HG02943 (cell line): Measurements from ENCODE around the gene E2F6.
"Not testable (repeated sequence)": the region's sequence is repeated elsewhere in the genome, so short reads cannot be mapped to it uniquely, and the experiment has no call there.

Experiments
- ATAC-seq: cut with Tn5 transposase; IDR thresholded peaks from one replicate; pipeline ENCODE4 v1.9.1; 2021; ENCODE audit warnings: mild to moderate bottlenecking, low read depth, moderate library complexity; ENCODE audit not compliant: unreplicated experiment

Gene E2F6

GRCh38 chr2:11417946-11418585 is 47.9 kb downstream of the E2F6 start:
- ATAC-seq = no peak

- no peak for ATAC-seq
These were observed 49.0 kb downstream of the E2F6 start for GRCh38 chr2:11416931-11417330.

DNA sequence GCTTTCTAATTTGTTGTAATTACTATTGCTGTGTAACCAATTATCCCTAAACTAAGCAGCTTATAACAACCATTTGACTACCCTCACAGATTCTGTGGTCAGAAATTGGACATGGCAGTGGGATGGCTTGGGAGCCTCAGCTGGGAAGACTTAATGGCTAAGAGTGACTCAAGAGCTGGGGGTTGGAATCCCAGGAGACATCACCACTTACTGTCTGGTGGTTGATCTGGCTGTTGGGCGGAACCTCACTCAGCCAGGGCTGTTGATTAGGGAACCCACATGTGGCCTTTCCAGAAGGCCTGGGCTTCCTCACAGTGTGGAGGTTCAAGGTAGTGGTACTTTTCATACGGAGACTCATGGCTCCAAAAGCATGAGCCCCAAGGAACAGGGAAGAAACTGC is 49.8 kb downstream of the E2F6 start:
- ATAC-seq = no peak

DNA sequence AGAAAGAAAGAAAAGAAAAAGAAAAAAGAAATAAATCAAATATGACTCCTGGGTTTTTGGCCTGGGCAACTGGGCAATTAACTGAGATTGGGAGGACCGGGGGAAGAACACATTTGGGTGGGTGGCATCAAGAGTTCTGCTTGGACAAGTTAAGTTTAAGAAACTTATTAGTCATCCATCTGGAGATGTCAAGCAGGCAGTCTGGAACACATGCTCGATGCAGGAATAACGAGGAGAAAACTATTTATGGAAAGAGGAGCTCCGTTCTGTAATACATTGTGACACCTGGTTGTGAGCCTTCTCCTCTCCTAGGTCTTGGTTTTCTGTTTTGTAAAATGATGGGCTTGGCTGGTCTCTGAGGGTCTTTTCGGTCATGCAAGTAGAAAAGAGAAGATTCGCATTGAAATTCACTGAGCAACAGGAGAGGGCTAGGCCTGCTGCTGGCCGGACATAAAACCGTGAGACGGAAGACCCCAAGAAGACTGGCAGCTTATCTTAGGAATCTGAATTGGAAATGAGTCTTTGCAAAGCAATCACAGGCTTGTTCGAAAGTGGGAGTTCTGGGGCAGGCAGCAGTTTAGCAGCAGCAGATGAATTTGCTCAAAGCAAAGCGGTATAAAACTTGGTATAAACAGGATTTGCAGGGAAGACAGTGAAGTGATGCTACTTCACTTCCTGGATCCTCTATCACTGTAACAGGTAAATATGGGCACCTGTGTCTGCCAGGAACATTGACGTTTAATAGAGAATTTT is 51.4 kb downstream of the E2F6 start:
- ATAC-seq = no peak

GRCh38 chr2:11412449-11412810 is 53.5 kb downstream of the E2F6 start:
- ATAC-seq = no peak

DNA sequence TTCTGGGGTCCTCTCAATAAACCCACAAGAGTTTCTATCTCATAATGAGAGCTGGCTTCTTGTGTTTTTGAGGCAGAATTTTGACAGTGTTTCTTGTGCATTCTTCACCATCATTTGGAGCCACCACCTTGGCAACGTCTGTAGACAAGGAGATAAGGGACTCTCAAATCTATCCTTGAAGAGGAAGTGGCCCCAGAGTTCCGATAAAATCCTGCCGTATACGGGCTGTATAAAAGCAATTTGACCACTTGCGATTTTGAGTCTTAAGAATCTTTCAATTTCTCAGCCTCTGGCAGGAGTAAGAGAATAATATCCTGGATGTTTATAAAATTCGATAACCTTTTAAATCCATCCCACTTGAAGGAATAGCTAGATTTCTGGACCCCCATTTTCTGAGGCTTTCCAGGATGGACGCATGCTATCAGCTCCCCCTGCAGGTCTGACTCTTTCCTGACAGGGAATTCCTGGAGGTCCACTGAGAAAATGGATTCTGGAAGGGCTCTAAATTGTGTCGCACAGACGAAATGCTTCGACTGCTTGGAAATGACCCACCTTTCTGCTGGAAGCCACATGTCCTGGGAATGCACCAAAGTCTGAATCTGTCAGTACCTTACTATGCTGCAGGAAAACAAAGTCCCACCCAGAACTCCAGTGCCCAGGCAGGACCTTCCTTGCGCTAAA is 54.1 kb downstream of the E2F6 start:
- no peak for ATAC-seq

GRCh38 chr2:11411244-11411643 is 54.7 kb downstream of the E2F6 start:
- ATAC-seq = no peak

- no peak for ATAC-seq
These were observed 55.9 kb downstream of the E2F6 start for GRCh38 chr2:11410101-11410500.

DNA sequence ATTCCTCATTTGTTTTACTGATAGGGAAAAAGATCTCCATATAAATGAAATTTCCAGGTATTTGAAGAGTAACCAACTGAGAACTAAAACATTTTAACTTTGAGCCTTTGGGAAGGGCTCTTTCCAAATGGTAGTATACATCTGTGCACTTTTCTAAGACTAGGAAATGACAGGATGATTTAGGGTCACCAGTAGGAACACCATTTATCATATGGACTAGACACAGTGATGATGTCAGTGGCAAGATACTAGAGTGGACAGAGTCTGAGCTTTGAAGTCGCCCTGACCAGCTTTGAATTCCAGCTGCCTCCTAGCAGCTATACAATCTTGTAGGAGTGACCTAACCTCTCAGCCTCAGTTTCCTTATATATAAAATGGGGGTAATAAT is 56.4 kb downstream of the E2F6 start:
- ATAC-seq = no peak

GRCh38 chr2:11408959-11409571 is 56.9 kb downstream of the E2F6 start:
- no peak for ATAC-seq

- no peak for ATAC-seq
These were observed 58.5 kb downstream of the E2F6 start for GRCh38 chr2:11407413-11407812.

GRCh38 chr2:11406958-11407381 is 59.0 kb downstream of the E2F6 start:
- ATAC-seq = no peak

DNA sequence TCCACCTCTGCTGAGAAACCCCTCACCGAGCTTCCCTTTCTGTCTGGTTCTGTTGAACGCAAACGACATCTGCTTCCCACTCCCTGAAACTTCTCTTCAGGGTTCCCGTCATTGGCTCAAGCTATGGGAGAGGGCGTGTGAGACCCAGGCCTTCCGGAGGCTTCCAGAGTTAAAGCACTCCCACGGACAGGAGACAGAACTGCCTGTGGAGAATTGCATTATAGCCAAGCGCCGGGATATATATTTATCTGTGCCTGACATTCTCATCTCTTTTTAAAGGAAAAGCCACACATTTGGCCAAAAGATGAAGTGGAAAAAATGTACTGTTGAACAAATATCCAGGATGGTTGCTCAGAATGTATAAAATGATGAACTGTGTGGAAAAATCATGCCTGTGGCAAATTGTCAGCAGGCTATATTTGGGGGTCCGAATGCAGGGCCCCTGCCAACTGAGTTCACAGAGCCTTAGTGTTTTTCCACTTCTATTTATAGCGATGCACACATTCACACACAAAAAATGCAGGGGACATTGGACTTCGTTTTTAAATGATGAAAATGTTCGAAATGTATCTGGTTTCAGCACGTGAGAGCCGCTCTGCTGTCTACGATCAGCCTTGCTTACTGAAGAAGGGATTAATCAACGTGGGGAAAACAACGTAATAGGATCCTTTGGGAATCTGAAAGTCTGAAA is 59.5 kb downstream of the E2F6 start:
- ATAC-seq = no peak

DNA sequence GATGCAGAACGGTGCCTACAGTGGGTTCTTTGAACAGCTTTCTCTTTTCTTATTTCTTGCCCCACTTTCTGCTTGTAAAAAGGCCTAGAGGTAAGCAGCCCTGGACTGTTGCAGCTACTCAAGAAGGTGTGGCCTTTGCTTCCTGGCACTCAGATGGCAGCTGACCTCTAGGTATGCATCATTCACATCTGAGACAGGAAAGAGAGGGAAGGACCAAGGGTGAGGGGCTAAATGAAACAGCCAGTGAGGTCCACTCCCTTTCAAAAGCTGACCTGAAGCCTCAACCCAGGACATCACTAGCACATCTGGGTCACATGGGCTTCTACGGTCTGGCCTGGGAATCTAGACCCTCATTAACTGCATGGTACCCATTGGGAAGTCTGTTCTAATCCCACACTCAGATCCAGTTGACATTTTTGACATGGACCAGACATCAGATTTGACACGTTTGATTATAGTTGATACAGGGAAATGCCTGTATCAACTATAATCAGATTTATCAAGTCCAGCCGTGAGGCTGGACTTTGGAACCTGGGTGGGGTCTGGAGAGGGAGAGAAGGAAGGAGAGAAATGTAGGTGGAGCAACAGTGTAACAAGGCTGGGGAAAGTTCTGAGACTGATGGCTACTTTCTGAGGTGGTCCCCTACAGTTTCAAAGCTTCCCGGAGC is 60.2 kb downstream of the E2F6 start:
- no peak for ATAC-seq

DNA sequence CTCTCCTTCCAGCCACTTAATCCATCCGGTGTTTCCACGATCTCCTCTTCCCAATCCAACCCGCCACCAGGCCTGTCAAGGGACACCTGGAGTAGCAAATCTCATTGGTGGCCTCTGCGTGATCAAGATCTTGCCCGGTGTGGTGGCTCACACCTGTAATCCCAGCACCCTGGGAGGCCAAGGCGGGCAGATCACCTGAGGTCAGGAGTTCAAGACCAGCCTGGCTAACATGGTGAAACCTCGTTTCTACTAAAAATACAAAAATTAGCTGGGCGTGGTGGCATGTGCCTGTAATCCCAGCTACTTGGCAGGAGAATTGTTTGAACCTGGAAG is 60.9 kb downstream of the E2F6 start:
- ATAC-seq = not testable (repeated sequence)

DNA sequence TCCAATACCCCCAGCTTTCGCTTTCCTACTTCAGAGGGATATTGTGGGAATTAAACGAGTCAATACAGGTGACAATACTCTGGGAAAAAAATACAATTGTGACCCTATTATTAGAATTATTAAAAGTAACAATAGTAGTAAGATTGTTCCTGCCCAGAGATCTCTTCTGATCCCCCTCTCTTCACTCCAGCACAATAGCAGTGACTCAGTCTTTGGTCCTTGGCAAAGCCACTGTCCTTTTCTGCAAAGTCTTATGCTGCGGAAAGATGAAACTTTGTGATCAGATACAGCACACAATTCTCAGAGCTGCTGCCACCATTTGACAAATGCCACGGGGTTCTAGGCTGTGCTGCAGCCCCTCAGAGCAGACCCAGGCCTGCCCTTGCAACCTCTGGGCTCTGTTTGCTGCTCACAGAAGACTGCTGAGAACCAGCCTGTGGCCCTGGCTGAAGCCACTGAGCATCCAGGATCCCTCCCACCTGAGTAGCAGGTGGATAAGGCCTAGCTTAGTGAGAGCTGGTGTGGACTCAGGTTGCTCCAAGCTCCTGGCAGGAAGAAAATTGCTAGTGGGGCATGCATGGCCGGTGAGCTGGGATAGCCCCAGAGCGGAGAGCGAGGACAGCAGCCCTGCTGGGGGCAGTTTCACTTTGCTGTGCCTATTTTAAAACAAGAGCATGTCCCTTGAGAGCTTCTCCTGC is 61.4 kb downstream of the E2F6 start:
- no peak for ATAC-seq

GRCh38 chr2:11402436-11402835 is 63.5 kb downstream of the E2F6 start:
- ATAC-seq = no peak

- no peak for ATAC-seq
These were observed 66.6 kb downstream of the E2F6 start for GRCh38 chr2:11399438-11399762.

GRCh38 chr2:11398750-11399437 is 67.1 kb downstream of the E2F6 start:
- no peak for ATAC-seq
